ENCODE results near the gene CAMSAP2. TPM values are rescaled to one million over a fixed set of nuclear protein-coding genes. Genes with fewer than 3 reads are reported as not detected.
A peak's percentile ranks its signal among the peaks of the same experiment; 100 is the strongest.

Gene CAMSAP2
- total RNA-seq, 2 donors from 2014 or later = 5.4 to 7.5 TPM

DNA sequence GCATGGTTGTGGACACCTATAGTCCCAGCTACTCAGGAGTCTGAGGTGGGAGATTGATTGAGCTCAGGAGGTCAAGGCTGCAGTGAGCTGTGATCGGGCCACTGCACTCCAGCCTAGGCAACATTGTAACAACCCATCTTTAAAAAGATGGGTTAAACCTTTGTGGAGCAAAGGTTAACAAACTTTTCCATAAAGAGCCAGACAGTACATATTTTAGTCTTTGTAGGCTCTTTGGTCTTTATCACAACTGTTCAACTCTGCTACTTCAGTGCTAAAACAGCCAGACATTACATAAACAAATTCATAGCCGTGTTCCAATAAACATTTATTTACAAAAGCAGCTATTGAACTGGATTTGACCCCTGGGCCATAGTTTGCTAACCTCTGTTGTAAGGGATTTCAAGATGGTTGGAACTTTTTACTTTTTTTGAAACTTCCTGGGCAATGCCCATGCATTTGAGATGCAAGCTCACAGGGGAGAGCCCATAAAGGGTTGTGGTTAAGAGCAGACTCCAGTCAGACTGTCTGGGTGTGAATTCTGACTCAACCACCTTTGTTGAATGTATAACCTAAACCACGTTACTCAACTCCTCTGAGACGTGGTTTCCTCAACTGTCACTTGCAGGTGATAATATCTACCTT, 166.8 kb downstream of the CAMSAP2 start:
- H3K4me3 ChIP-seq = no peak overlapping the region
- intact Hi-C loops (cut with DNase I) = no loop called here
- no peaks in the 10 kb centered on the region for H3K36me3 ChIP-seq
- no peaks in the 10 kb centered on the region for H3K27me3 ChIP-seq
- TF ChIP-seq CTCF (IDR thresholded peaks at IDR 0.05) = no peak
- H3K27ac ChIP-seq = peak overlapping the region; percentile 88
- no peak for DNase-seq
- no peak overlapping the region for H3K9ac ChIP-seq (ENCODE audit: low read depth in 2 of 2, low read length in 2 of 2)
- H3K9me3 ChIP-seq = no peaks in the 10 kb centered on the region
- peaks cover 24% of the 10 kb centered on the region for H3K4me1 ChIP-seq

DNA sequence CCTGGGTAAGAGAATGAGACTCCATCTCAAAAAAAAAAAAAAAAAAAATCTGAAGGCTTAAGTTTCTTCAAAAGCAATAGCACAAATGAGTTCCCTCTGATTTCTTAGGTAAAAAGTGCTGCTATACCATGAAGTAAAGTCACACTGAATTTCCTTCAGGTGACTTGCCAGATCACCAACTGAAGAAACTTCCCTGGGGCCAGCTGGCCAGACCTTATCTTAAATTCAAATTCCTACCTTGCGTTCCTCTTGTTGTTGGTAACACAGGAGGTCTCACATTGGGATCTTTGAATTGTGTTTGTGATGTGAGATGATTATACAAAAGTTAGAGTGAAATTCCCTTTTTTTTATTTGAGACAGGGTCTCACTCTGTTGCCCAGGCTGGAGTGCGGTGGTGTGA, 167.8 kb downstream of the CAMSAP2 start:
- intact Hi-C loops (cut with DNase I) = no loop called here
- Histone ChIP-seq H3K9ac (ENCODE audit: low read depth in 2 of 2, low read length in 2 of 2) (peak overlapping the region in 1 of 2 donors; percentile 41), H3K4me3 (no peak overlapping the region), H3K9me3 (no peaks in the 10 kb centered on the region), H3K27ac (peak overlapping the region; percentile 88), H3K4me1 (peaks cover 24% of the 10 kb centered on the region), H3K36me3 (no peaks in the 10 kb centered on the region), H3K27me3 (no peaks in the 10 kb centered on the region)
- no peak for TF ChIP-seq CTCF (IDR thresholded peaks at IDR 0.05)
- DNase-seq = no peak

DNA sequence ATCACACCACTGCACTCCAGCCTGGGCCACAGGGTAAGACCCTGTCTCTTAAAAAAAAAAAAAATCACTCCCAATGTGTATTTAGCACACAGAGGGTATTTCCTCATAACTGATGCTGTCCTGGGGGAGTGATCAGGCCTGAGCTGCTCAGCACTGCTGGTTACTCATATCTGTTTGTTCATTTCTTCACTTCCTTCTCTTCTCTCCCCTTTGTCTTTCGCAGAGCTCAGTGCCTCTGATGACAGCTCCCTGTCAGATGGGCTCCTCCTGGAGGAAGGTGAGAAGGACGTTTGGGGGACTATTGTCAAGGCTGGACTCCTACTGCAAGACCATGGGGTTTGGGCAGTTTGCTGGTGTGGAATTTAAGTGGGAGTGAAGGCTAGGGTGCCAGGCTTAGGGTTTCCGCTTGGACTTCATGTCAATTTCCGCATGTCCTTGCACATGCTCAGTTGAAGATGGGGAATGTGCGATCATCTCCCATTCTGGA, 169.0 kb downstream of the CAMSAP2 start:
- peak overlapping the region; percentile 88 for H3K27ac ChIP-seq
- DNase-seq = no peak
- no peaks in the 10 kb centered on the region for H3K36me3 ChIP-seq
- intact Hi-C loops (cut with DNase I) = no loop called here
- H3K27me3 ChIP-seq = no peaks in the 10 kb centered on the region
- peaks cover 24% of the 10 kb centered on the region for H3K4me1 ChIP-seq
- no peak overlapping the region for H3K4me3 ChIP-seq
- H3K9me3 ChIP-seq = no peaks in the 10 kb centered on the region
- no peak for TF ChIP-seq CTCF (IDR thresholded peaks at IDR 0.05)
- H3K9ac ChIP-seq (ENCODE audit: low read depth in 2 of 2, low read length in 2 of 2) = peak overlapping the region; percentile 32 to 41

DNA sequence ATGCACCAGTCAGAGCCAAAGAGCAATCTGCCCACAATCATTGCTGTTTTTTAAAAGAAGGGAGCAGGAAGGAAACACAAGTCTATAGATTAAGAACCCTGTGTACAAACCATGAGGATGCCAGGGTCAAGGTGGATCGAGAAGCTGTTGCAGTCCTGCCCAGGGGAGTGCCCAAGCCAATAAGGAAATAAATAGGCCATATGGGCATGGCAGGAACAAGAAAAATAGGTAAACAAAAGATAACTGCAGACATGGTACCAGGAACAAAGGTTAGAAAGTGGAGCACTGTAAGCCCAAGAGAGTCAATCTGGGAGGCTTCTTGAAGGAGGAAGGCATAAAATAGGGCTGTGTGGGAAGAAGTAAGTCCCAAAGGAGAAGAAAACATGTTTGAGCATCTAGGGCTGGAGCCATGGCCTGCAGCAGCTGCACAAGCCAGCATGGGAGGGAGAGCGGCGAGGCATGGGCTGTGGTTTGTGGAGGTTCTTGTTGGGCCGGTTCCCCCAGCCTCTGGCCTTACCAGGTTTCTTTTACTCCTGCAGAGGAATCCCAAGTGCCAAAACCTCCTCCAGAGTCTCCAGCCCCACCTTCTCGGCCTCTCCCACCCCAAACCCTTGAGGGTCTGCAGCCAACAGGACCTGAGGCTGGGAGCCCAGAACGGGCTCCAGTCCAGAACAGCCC, 169.6 kb downstream of the CAMSAP2 start:
- Histone ChIP-seq H3K9ac (ENCODE audit: low read depth in 2 of 2, low read length in 2 of 2) (peak overlapping the region; percentile 6 to 53), H3K9me3 (no peaks in the 10 kb centered on the region), H3K36me3 (no peaks in the 10 kb centered on the region), H3K4me1 (peaks cover 24% of the 10 kb centered on the region), H3K27ac (peak overlapping the region; percentile 88), H3K27me3 (no peaks in the 10 kb centered on the region), H3K4me3 (no peak overlapping the region)
- TF ChIP-seq CTCF (IDR thresholded peaks at IDR 0.05) = no peak
- peak; percentile 83 for DNase-seq
- intact Hi-C loops (cut with DNase I) = no loop called here

GRCh38 chr1:200909071-200909470, 170.4 kb downstream of the CAMSAP2 start:
- peak overlapping the region; percentile 6 to 53 for H3K9ac ChIP-seq (ENCODE audit: low read depth in 2 of 2, low read length in 2 of 2)
- no peaks in the 10 kb centered on the region for H3K36me3 ChIP-seq
- DNase-seq = no peak
- H3K27ac ChIP-seq = peak overlapping the region; percentile 88
- peaks cover 23% of the 10 kb centered on the region for H3K4me1 ChIP-seq
- intact Hi-C loops (cut with DNase I) = no loop called here
- H3K4me3 ChIP-seq = no peak overlapping the region
- no peaks in the 10 kb centered on the region for H3K27me3 ChIP-seq
- H3K9me3 ChIP-seq = no peaks in the 10 kb centered on the region
- no peak for TF ChIP-seq CTCF (IDR thresholded peaks at IDR 0.05)
